Stimulated activated CD8-positive, alpha-beta memory T cell treated with anti-CD3 and anti-CD28 coated beads, Interleukin-4, amount 100 ng/mL, for 4 hours (primary cell): Measurements from ENCODE around the gene TAB2.

Experiments used
- DNase-seq, 2 donors: peaks; one replicate each; pipeline ENCODE4 v3.0.0-alpha.2; 2020; ENCODE audit warnings: low read depth in 2 of 2, low spot score in 1 of 2

The TAB2 gene

GRCh38 chr6:149366267-149366921 is 48.9 kb downstream of the TAB2 start:
- DNase-seq = no peak

- DNase-seq = no peak
These were observed 50.6 kb downstream of the TAB2 start for GRCh38 chr6:149368065-149368464.

- DNase-seq = no peak
These were observed 53.6 kb downstream of the TAB2 start for GRCh38 chr6:149371154-149371553.

GRCh38 chr6:149372062-149372461 is 54.5 kb downstream of the TAB2 start:
- no peak for DNase-seq

GRCh38 chr6:149373511-149373910 is 56.0 kb downstream of the TAB2 start:
- DNase-seq = no peak

DNA sequence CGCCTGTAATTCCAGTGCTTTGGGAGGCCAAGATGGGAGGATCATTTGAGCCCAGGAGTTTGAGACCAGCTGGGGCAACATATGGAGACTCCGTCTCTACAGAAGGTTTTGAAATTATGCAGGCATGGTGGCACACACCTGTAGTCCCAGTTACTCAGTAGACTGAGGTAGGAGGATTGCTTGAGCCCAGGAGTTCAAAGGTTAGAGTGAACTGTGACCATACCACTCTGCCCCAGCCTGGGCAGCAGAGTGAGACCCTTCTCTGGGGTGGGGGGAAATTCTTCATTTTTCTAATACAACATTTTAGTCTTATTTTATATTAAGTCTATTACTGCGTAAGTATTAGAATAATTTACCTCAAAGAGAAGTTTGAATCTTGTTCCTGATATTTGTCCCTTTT is 62.5 kb downstream of the TAB2 start:
- no peak for DNase-seq

DNA sequence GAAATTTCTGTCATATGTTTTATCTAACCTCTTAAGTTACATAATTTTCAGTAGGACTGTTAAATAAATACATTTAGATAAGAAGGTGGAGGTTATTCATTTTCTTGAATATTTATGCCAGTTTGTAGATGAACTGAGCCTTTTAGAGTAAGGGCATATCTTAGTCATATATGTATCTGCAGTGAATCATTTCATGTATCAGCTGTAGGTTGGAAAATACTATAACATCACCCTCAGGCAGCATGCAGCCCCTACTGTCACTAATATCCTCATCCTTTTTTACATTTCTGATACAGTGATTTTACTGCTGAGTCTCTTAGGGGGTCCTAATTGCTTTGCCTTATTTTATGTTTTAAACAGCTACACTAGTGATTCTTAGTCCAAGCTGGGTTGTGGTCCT is 63.0 kb downstream of the TAB2 start:
- DNase-seq = no peak

DNA sequence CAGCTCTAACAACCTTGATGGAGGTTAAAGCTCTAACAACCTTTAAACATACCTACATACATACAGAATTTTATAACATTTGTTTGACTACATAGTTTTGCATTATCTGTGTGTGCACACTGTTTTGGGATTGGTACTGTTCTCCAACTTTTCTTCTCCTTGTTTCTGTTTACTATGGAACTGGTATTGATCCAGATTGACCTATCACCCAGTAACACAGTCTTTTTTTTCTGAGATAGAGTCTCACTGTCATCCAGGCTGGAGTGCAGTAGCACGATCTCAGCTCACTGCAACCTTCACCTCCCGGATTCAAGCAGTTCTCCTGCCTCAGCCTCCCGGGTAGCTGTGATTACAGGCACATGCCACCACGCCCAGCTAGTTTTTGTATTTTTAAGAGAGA is 65.9 kb downstream of the TAB2 start:
- no peak for DNase-seq

DNA sequence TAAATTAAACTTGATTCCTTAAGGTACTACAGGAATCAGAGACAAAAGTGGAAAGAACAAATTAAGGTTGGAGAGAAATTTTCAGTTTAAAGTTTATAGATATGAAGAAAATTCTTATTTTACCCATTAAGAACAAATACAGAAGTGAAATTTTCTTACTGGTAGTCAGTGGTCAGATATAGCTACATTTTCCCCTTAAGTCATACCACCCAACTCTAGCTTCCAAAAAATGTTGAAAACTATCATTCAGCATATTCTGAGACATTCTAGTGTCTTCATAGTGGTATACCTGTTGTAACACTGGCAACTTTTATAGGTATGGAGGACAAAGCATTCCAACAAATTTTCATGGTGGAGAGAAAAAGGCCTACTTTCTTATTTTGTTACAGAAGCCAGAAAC is 67.0 kb downstream of the TAB2 start:
- DNase-seq = no peak

- no peak for DNase-seq
These were observed 68.6 kb downstream of the TAB2 start for GRCh38 chr6:149385998-149386646.

GRCh38 chr6:149387779-149388512 is 70.4 kb downstream of the TAB2 start:
- no peak for DNase-seq

- no peak for DNase-seq
These were observed 72.2 kb downstream of the TAB2 start for GRCh38 chr6:149389509-149390297.

GRCh38 chr6:149392093-149392492 is 74.6 kb downstream of the TAB2 start:
- DNase-seq = no peak

DNA sequence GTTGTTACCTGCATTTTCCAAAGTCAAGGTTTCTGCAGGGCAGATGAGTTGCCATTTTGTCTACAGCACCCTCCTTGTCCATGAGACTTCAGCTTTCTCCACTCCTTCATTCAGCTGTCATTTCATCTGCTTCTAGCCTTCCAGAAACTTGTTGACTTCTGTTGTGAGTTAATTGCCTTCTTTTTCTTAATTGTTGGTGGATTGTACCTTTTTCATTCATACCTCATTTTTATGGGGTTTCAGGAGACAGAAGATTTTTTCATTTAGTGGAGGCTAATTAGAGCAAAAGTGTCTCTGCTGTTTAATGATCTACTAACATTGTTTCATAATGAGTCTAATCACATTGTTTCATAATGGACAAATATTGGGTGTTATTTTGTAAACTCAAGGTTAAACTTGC is 75.0 kb downstream of the TAB2 start:
- DNase-seq = no peak

DNA sequence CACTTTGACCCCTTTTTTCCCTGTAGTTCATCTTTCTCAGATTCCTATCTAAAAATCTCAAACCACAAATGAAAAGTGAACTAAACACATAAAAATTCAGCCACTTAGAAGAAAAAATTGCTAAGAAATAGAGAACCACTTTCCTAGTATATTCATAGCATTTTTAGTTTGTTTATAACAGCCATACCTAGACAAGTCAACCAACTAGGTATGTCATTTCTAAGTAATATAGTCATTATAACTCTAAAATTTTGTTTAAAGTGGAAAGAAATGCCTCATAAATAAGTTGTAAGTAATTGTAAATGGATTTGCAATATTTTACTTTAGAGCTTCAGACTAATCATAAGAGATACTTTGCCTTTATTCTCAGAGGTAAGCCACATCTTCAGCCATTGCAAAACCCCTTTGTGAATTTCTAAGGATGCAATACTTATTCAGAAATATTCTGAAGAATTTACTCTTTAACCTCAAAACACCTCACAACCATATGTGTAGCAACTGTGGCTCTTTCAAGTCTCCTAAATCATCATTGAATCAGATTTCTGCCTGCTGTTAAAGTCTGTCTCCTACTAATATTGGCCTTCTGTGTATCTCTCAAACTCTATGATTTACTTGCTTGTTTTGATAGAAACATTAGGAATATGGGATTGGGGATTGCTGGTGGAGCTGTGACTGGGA is 75.6 kb downstream of the TAB2 start:
- no peak for DNase-seq

GRCh38 chr6:149395185-149395584 is 77.7 kb downstream of the TAB2 start:
- DNase-seq = no peak

- no peak for DNase-seq
These were observed 79.9 kb downstream of the TAB2 start for GRCh38 chr6:149397384-149397783.

DNA sequence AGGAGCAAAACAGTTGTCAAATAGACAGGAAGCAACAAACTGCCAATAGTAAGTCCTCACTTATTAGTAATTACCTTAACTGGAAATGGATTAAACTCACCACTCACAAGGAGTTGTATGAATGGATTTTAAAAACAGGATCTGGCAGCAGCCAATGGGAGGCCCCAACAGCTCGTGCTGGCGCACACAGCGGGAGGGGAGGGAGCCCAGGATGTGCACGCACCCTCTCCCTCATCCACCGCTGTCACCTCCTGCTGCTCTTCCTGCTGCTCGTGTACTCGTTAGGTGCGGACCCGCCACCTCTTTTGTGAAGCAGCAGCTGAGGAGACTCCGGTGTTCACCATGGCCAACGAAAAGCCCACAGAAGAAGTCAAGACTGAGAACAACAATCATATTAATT is 82.5 kb downstream of the TAB2 start, which contains the start of gene SUMO4:
Gene SUMO4, plus strand, starts transcription at position 213 of the 400 bp plus-strand sequence. Its CDS starts 130 bp downstream, at position 343.
- DNase-seq = no peak

DNA sequence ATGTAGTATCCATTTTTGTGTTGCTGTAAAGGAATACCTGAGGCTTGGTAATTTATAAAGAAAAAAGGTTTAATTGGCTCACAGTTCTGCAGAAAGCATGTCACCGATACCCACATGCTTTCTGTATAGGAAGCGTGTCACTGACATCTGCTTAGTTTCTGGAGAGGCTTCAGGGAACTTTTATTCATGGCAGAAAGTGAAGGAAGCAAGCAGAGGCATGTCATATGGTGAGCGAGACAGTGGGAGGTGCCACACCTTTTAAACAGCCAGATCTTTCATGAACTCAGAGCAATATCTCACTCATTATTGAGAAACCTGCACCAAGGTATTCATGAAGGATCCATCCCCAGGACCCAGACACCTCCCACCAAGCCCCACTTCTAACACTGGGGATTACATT is 86.0 kb downstream of the TAB2 start:
- no peak for DNase-seq

GRCh38 chr6:149405823-149406765 is 88.6 kb downstream of the TAB2 start:
- DNase-seq = no peak
